Keratinocyte (primary cell): ENCODE results near the gene TOX2. TPM values are rescaled to one million over a fixed set of nuclear protein-coding genes. Genes with fewer than 3 reads are reported as not detected.

Experiments used
- DNase-seq: peaks from one replicate; pipeline ENCODE4 v3.0.0-alpha.2; 2011; ENCODE audit warnings: low read depth, missing footprints, low spot score
- FAIRE-seq: peaks from 2 replicates; lab custom pipeline; 2011; peaks lifted over from hg19 to GRCh38; lab: Jason Lieb, UNC
- H2AFZ ChIP-seq: 2 replicates; pipeline ENCODE4 v1.6.0; 2012; ENCODE audit warnings: low read length, control low read depth, inconsistent platforms; ENCODE audit not compliant: control insufficient read depth
- H3K27ac ChIP-seq: 2 replicates; pipeline ENCODE4 v1.5.1; 2011; ENCODE audit warnings: low read length; ENCODE audit not compliant: control insufficient read depth, insufficient read depth
- H3K27me3 ChIP-seq: 3 replicates; pipeline ENCODE4 v1.6.0; 2011; ENCODE audit warnings: low read length; ENCODE audit not compliant: control insufficient read depth, insufficient read depth; ENCODE audit errors: extremely low read depth
- H3K36me3 ChIP-seq, 2 experiments: 2 replicates in 1 of 2; 3 replicates in 1 of 2; pipeline ENCODE4 v1.5.1; 2011; ENCODE audit warnings: low read length in 2 of 2, mild to moderate bottlenecking in 1 of 2; ENCODE audit not compliant: control insufficient read depth in 2 of 2, insufficient read depth in 2 of 2; ENCODE audit errors: extremely low read depth in 1 of 2
- H3K4me1 ChIP-seq: 3 replicates; pipeline ENCODE4 v1.5.1; 2011; ENCODE audit warnings: low read length; ENCODE audit not compliant: control insufficient read depth, insufficient read depth; ENCODE audit errors: extremely low read depth
- H3K4me2 ChIP-seq: 3 replicates; pipeline ENCODE4 v1.6.0; 2011; ENCODE audit warnings: low read depth, low read length; ENCODE audit not compliant: control insufficient read depth, insufficient read depth; ENCODE audit errors: extremely low read depth
- H3K4me3 ChIP-seq, 3 experiments: fragments of 200-600 bp in 1 of 3; sonication (generic) in 1 of 3; 2 replicates in 2 of 3; 3 replicates in 1 of 3; pipeline ENCODE4 v1.5.1; 2011 to 2016; ENCODE audit warnings: low read length in 3 of 3, mild to moderate bottlenecking in 3 of 3, control low read depth in 2 of 3, inconsistent platforms in 1 of 3, low read depth in 1 of 3, mixed read lengths in 1 of 3, mixed run types in 1 of 3, moderate library complexity in 1 of 3; ENCODE audit not compliant: control insufficient read depth in 2 of 3, insufficient read depth in 2 of 3; ENCODE audit errors: extremely low read depth in 1 of 3
- H3K79me2 ChIP-seq: 2 replicates; pipeline ENCODE4 v1.6.0; 2012; ENCODE audit warnings: low read length; ENCODE audit not compliant: control insufficient read depth, insufficient read depth
- H3K9ac ChIP-seq: 3 replicates; pipeline ENCODE4 v1.6.0; 2011; ENCODE audit warnings: low read length; ENCODE audit not compliant: control insufficient read depth, insufficient read depth; ENCODE audit errors: extremely low read depth
- H3K9me1 ChIP-seq: 3 replicates; pipeline ENCODE4 v1.6.0; 2011; ENCODE audit warnings: low read length; ENCODE audit not compliant: control insufficient read depth, insufficient read depth; ENCODE audit errors: extremely low read depth
- H3K9me3 ChIP-seq: 2 replicates; pipeline ENCODE4 v1.5.1; 2012; ENCODE audit warnings: low read depth, low read length; ENCODE audit not compliant: control insufficient read depth
- H4K20me1 ChIP-seq: 3 replicates; pipeline ENCODE4 v1.6.0; 2011; ENCODE audit warnings: low read length; ENCODE audit not compliant: control insufficient read depth, insufficient read depth; ENCODE audit errors: extremely low read depth
- EZH2 ChIP-seq: IDR thresholded peaks from one replicate; pipeline ENCODE4 v1.6.1; 2012; ENCODE audit warnings: inconsistent platforms, mild to moderate bottlenecking, low read length, moderate library complexity
- dilution Hi-C: fragments of 300-500 bp; cut with MboI; formaldehyde crosslinking; loops from one replicate; pipeline ENCODE4 v1.7.0; 2020; ENCODE audit warnings: low sequenced_read_pairs; ENCODE audit not compliant: extremely low pct_ligation_motif_present
- polyA plus RNA-seq, 5 experiments: library from polyadenylated mRNA; depleted of rRNA in 3 of 5; stranded (reverse) in 3 of 5; stranded (forward) in 1 of 5; unstranded in 1 of 5; fragments of >200 nt; gene quantifications; 1 replicate in 1 of 5; 2 replicates in 3 of 5; 3 replicates in 1 of 5; pipeline versions ENCODE4 v1.2.1 to v1.2.3, GENCODE V29; 2011 to 2012; ENCODE audit warnings: missing spikeins in 2 of 5, low read depth in 1 of 5, low replicate concordance in 1 of 5
- TF ChIP-seq, protein P1 (sequence below), 3 experiments: IDR thresholded peaks in 1 of 3; conservative IDR thresholded peaks in 1 of 3; optimal IDR thresholded peaks in 1 of 3; 2 replicates in 2 of 3; 3 replicates in 1 of 3; pipeline versions ENCODE3 to v1.5.1; 2011; ENCODE audit warnings: low read length in 3 of 3, mild to moderate bottlenecking in 3 of 3, moderate library complexity in 2 of 3, control low read depth in 1 of 3, inconsistent platforms in 1 of 3; ENCODE audit not compliant: insufficient read depth in 2 of 3; ENCODE audit errors: extremely low read depth in 1 of 3

Gene TOX2
- polyA plus RNA-seq, 1 donor (not counting 4 experiments of a cell fraction or from before 2014, with no cell fraction given) = 0.20 TPM

DNA sequence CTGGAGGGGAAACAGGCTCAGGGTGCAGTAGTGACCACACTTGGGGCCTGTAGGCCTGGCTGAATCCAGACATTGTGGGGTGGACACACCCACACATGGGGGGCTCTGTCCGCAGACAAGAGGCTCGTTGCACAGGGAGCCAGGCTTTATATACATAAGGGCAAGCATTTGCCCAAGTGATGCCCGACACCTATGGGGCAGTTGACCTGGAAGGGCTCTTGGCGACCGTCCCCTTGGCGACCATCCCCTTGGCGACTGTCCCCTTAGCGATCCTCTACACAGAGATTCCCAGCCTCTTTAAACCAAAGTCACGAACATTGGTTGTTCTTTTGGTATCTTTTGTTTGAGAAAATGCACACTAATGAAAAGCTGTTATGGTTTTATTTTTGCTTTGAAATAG lies 2.7 kb downstream of the TOX2 start:
- H3K36me3 ChIP-seq = no peaks in the 10 kb centered on the region
- no peaks in the 10 kb centered on the region for H4K20me1 ChIP-seq
- DNase-seq = no peak
- dilution Hi-C loops = no loop called here
- FAIRE-seq = no peak
- no peaks in the 10 kb centered on the region for H3K9me3 ChIP-seq
- no peak overlapping the region for H3K27ac ChIP-seq
- no peaks in the 10 kb centered on the region for H3K9me1 ChIP-seq
- no peak overlapping the region for H3K4me2 ChIP-seq
- no peak overlapping the region for H3K4me3 ChIP-seq
- H3K9ac ChIP-seq = no peak overlapping the region
- H3K27me3 ChIP-seq = peaks cover 49% of the 10 kb centered on the region
- H3K4me1 ChIP-seq = peaks cover 3% of the 10 kb centered on the region
- no peak overlapping the region for H2AFZ ChIP-seq
- TF ChIP-seq, protein P1, sequence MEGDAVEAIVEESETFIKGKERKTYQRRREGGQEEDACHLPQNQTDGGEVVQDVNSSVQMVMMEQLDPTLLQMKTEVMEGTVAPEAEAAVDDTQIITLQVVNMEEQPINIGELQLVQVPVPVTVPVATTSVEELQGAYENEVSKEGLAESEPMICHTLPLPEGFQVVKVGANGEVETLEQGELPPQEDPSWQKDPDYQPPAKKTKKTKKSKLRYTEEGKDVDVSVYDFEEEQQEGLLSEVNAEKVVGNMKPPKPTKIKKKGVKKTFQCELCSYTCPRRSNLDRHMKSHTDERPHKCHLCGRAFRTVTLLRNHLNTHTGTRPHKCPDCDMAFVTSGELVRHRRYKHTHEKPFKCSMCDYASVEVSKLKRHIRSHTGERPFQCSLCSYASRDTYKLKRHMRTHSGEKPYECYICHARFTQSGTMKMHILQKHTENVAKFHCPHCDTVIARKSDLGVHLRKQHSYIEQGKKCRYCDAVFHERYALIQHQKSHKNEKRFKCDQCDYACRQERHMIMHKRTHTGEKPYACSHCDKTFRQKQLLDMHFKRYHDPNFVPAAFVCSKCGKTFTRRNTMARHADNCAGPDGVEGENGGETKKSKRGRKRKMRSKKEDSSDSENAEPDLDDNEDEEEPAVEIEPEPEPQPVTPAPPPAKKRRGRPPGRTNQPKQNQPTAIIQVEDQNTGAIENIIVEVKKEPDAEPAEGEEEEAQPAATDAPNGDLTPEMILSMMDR (optimal IDR thresholded peaks at IDR 0.05 in 1 of 3, IDR thresholded peaks at IDR 0.05 in 1 of 3, conservative IDR thresholded peaks at IDR 0.05 in 1 of 3; ENCODE audit: extremely low read depth in 1 of 3, insufficient read depth in 2 of 3, low read length in 3 of 3) = no peak
- no peak for TF ChIP-seq EZH2
- H3K79me2 ChIP-seq = no peaks in the 10 kb centered on the region

DNA sequence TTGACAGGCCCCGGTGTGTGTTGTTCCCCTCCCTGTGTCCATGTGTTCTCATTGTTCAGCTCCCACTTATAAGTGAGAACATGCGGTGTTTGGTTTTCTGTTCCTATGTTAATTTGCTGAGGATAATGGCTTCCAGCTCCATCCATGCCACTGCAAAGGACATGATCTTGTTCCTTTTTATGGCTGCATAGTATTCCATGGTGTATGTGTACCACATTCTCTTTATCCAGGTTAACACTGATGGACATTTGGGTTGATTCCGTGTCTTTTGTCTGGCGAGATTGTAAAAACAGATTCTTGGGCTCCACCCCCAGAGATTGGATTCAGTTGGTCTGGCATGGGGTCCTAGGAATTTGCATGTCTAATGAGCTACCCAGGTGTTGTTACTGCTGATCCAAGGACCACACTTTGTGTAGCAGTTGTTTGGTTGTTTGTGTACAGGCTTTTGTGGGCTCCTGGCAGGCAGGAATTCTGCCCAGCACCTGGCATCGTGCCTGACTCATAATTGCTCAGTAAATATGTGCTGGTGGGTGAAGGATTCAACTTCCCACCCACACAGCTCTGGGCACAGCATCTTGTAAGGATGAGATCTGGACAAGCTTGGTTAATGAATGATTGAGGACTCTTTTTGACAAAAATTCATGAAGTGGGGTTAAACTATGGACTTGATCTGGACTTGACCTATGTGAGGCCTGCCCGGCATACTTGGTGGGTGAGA lies 5.2 kb downstream of the TOX2 start:
- Histone ChIP-seq H3K4me2 (no peak overlapping the region), H3K9me3 (no peaks in the 10 kb centered on the region), H3K4me3 (no peak overlapping the region), H3K27ac (no peak overlapping the region), H3K27me3 (peaks cover 55% of the 10 kb centered on the region), H3K4me1 (peaks cover 3% of the 10 kb centered on the region), H3K9ac (no peak overlapping the region), H3K79me2 (no peaks in the 10 kb centered on the region), H4K20me1 (no peaks in the 10 kb centered on the region), H2AFZ (no peak overlapping the region), H3K36me3 (no peaks in the 10 kb centered on the region), H3K9me1 (no peaks in the 10 kb centered on the region)
- DNase-seq (no peak), FAIRE-seq (no peak)
- TF ChIP-seq, protein P1 (optimal IDR thresholded peaks at IDR 0.05 in 1 of 3, IDR thresholded peaks at IDR 0.05 in 1 of 3, conservative IDR thresholded peaks at IDR 0.05 in 1 of 3; ENCODE audit: extremely low read depth in 1 of 3, insufficient read depth in 2 of 3, low read length in 3 of 3) = no peak
- no peak for TF ChIP-seq EZH2
- dilution Hi-C loops = no loop called here
